B cell (primary cell): ENCODE results near the gene CAPNS2. TPM values are rescaled to one million over a fixed set of nuclear protein-coding genes. Genes with fewer than 3 reads are reported as not detected.

Experiments
- ATAC-seq: fragments of 200-7000 bp; cut with Tn5 transposase; one replicate; pipeline ENCODE4 v1.10.0; 2021; ENCODE audit warnings: low read depth, mild to moderate bottlenecking, moderate number of reproducible peaks, moderate library complexity
- CTCF ChIA-PET: fragments of 350-600 bp; sonication (Branson Sonifier 250); formaldehyde crosslinking; loops from one replicate; lab custom pipeline; 2021; ENCODE audit warnings: antibody characterized with exemption, inconsistent platforms; lab: Charles Lee
- POLR2A ChIA-PET: fragments of 350-600 bp; sonication (Branson Sonifier 250); formaldehyde crosslinking; loops from one replicate; lab custom pipeline; 2021; ENCODE audit warnings: antibody characterized with exemption; lab: Charles Lee
- DNase-seq: peaks from one replicate; pipeline ENCODE4 v3.0.0; 2013
- H2AFZ ChIP-seq: 2 replicates; pipeline ENCODE4 v1.6.1; 2012; ENCODE audit warnings: mild to moderate bottlenecking, low read depth, low read length; ENCODE audit not compliant: insufficient read depth, poor library complexity, severe bottlenecking
- H3K27ac ChIP-seq, 2 donors: 1 replicate in 1 of 2; 2 replicates in 1 of 2; pipeline ENCODE4 v1.5.1; 2012 to 2013; ENCODE audit warnings: low read length in 2 of 2, mild to moderate bottlenecking in 2 of 2, moderate library complexity in 1 of 2
- H3K27me3 ChIP-seq, 4 experiments: fragments of 200-600 bp in 1 of 4; sonication (generic) in 1 of 4; replicated peaks in 1 of 4; 1 replicate in 2 of 4; 2 replicates in 2 of 4; pipeline versions ENCODE4 v1.6.1 to v1.7.0; 2013 to 2016; ENCODE audit warnings: low read length in 3 of 4, mild to moderate bottlenecking in 2 of 4, mixed read lengths in 1 of 4, moderate library complexity in 1 of 4; ENCODE audit not compliant: insufficient read depth in 4 of 4, control insufficient read depth in 3 of 4; ENCODE audit errors: control extremely low read depth in 1 of 4
- H3K36me3 ChIP-seq, 2 experiments: replicated peaks in 1 of 2; 1 replicate in 1 of 2; 2 replicates in 1 of 2; pipeline versions ENCODE4 v1.6.1 to v1.7.1; 2013; ENCODE audit warnings: low read length in 1 of 2; ENCODE audit not compliant: insufficient read depth in 2 of 2, control insufficient read depth in 1 of 2; ENCODE audit errors: control extremely low read depth in 1 of 2, extremely low read depth in 1 of 2
- H3K4me1 ChIP-seq, 2 donors: fragments of 200-600 bp in 1 of 2; sonication (generic) in 1 of 2; 1 replicate in 1 of 2; 2 replicates in 1 of 2; pipeline versions ENCODE4 v1.5.1 to v1.6.1; 2013 to 2017; ENCODE audit warnings: low read length in 2 of 2; ENCODE audit not compliant: control insufficient read depth in 2 of 2, insufficient read depth in 2 of 2
- H3K4me2 ChIP-seq: replicated peaks from 2 replicates; pipeline ENCODE3; 2012; ENCODE audit warnings: mild to moderate bottlenecking, low read depth, low read length; ENCODE audit not compliant: poor library complexity, severe bottlenecking
- H3K4me3 ChIP-seq, 5 experiments: fragments of 200-600 bp in 1 of 5; sonication (generic) in 1 of 5; 1 replicate in 3 of 5; 2 replicates in 2 of 5; pipeline versions ENCODE4 v1.5.1 to v1.7.0; 2011 to 2016; ENCODE audit warnings: low read length in 4 of 5, mild to moderate bottlenecking in 4 of 5, low read depth in 2 of 5, control low read depth in 1 of 5, moderate library complexity in 1 of 5; ENCODE audit not compliant: insufficient read depth in 1 of 5; ENCODE audit errors: control extremely low read depth in 1 of 5, extremely low read depth in 1 of 5
- H3K79me2 ChIP-seq: fragments of 200-600 bp; sonication (generic); one replicate; pipeline ENCODE4 v1.6.0; 2016; ENCODE audit warnings: low read length; ENCODE audit not compliant: control insufficient read depth, insufficient read depth
- H3K9ac ChIP-seq: fragments of 200-600 bp; sonication (generic); 2 replicates; pipeline ENCODE4 v1.6.1; 2017; ENCODE audit warnings: mild to moderate bottlenecking, low read length, moderate library complexity
- H3K9me3 ChIP-seq, 3 donors: one replicate each; pipeline versions ENCODE4 v1.6.1 to v1.7.1; 2013; ENCODE audit warnings: low read length in 2 of 3; ENCODE audit not compliant: control insufficient read depth in 2 of 3, insufficient read depth in 1 of 3; ENCODE audit errors: control extremely low read depth in 1 of 3
- H4K20me1 ChIP-seq: 2 replicates; pipeline ENCODE4 v1.6.0; 2012; ENCODE audit warnings: mild to moderate bottlenecking, low read length; ENCODE audit not compliant: insufficient read depth, control insufficient read depth, poor library complexity, severe bottlenecking
- H3K27ac Mint-ChIP-seq: one replicate; pipeline ENCODE4 v1.8.0; 2021; ENCODE audit warnings: mixed read lengths
- H3K27me3 Mint-ChIP-seq: one replicate; pipeline ENCODE4 v1.8.0; 2021; ENCODE audit warnings: mixed read lengths
- H3K4me1 Mint-ChIP-seq: one replicate; pipeline ENCODE4 v1.8.0; 2021; ENCODE audit warnings: mixed read lengths
- H3K4me3 Mint-ChIP-seq: one replicate; pipeline ENCODE4 v1.8.0; 2021; ENCODE audit warnings: mixed read lengths
- H3K9me3 Mint-ChIP-seq: one replicate; pipeline ENCODE4 v1.8.0; 2022; ENCODE audit warnings: mixed read lengths; ENCODE audit not compliant: insufficient read depth
- CTCF ChIP-seq: fragments of 200-600 bp; IDR thresholded peaks from one replicate; pipeline ENCODE4 v1.8.0; 2022; ENCODE audit warnings: antibody characterized with exemption, mild to moderate bottlenecking
- EZH2 ChIP-seq: IDR thresholded peaks from 2 replicates; pipeline ENCODE4 v1.6.1; 2012; ENCODE audit warnings: borderline replicate concordance, low read depth, mild to moderate bottlenecking, moderate library complexity, low read length; ENCODE audit not compliant: insufficient read depth, poor library complexity, severe bottlenecking
- WGBS: methylation state at CpG from one replicate; pipeline ENCODE4 v1.1.5; 2013; ENCODE audit warnings: missing lambda C conversion rate; ENCODE audit not compliant: insufficient coverage; 5-methylcytosine and 5-hydroxymethylcytosine counted together
- intact Hi-C: fragments of 100-400 bp; cut with micrococcal nuclease; formaldehyde crosslinking; loops from one replicate; pipeline ENCODE4 v1.10.0; 2022
- polyA plus RNA-seq: library from polyadenylated mRNA; depleted of rRNA; stranded (reverse); fragments of >200 nt; gene quantifications from 2 replicates; pipeline ENCODE4 v1.2.3, GENCODE V29; 2012
- total RNA-seq, 2 donors: library from RNA; stranded (reverse); fragments of 120-200 nt in 1 of 2; gene quantifications; 1 replicate in 1 of 2; 2 replicates in 1 of 2; pipeline versions ENCODE4 v1.2.3 to v1.2.4, GENCODE V29; 2013 to 2022

Gene CAPNS2
- total and polyA plus RNA-seq, 2 donors (not counting 1 experiment from before 2014, with no cell fraction given), result not detected

- Histone ChIP-seq H3K4me3 (no peak overlapping the region), H3K27ac (no peak overlapping the region), H3K27me3 (no peaks in the 10 kb centered on the region), H3K9me3 (no peaks in the 10 kb centered on the region), H3K4me1 (no peaks in the 10 kb centered on the region), H3K9ac (no peak overlapping the region), H2AFZ (no peak overlapping the region), H3K4me2 (no peak overlapping the region), H3K36me3 (no peaks in the 10 kb centered on the region), H3K79me2 (no peaks in the 10 kb centered on the region), H4K20me1 (no peaks in the 10 kb centered on the region)
- 100% methylated on average over 1 of the region's 2 CpGs for WGBS
- peaks cover 2% of the 10 kb centered on the region for H3K4me1 Mint-ChIP-seq
- ChIA-PET CTCF (no interaction called here), POLR2A (no interaction called here)
- H3K27me3 Mint-ChIP-seq, result no peaks in the 10 kb centered on the region
- H3K9me3 Mint-ChIP-seq, result no peaks in the 10 kb centered on the region
- intact Hi-C loops, result no loop called here
- no peak overlapping the region for H3K4me3 Mint-ChIP-seq
- TF ChIP-seq CTCF (no peak), EZH2 (no peak)
- DNase-seq, result no peak
- ATAC-seq, result no peak
- H3K27ac Mint-ChIP-seq, result no peak overlapping the region
These were observed 9.9 kb downstream of the CAPNS2 start for GRCh38 chr16:55576384-55576783.

GRCh38 chr16:55577887-55578286 is 11.4 kb downstream of the CAPNS2 start:
- no peaks in the 10 kb centered on the region for H3K27me3 Mint-ChIP-seq
- TF ChIP-seq CTCF, result no peak
- no peak for TF ChIP-seq EZH2
- CTCF ChIA-PET, result no interaction called here
- H3K9me3 Mint-ChIP-seq, result no peaks in the 10 kb centered on the region
- H3K9me3 ChIP-seq, result no peaks in the 10 kb centered on the region
- H3K36me3 ChIP-seq, result no peaks in the 10 kb centered on the region
- H3K9ac ChIP-seq, result no peak overlapping the region
- H3K4me3 ChIP-seq, result no peak overlapping the region
- intact Hi-C loops, result no loop called here
- no peak overlapping the region for H2AFZ ChIP-seq
- H3K27me3 ChIP-seq, result no peaks in the 10 kb centered on the region
- H3K4me3 Mint-ChIP-seq, result no peak overlapping the region
- POLR2A ChIA-PET, result no interaction called here
- no peaks in the 10 kb centered on the region for H3K79me2 ChIP-seq
- H3K4me1 ChIP-seq, result no peaks in the 10 kb centered on the region
- H3K27ac ChIP-seq, result no peak overlapping the region
- H3K27ac Mint-ChIP-seq, result no peak overlapping the region
- DNase-seq (no peak), ATAC-seq (no peak)
- H3K4me1 Mint-ChIP-seq, result peaks cover 2% of the 10 kb centered on the region
- WGBS, result 78% methylated on average over 3 of the region's 3 CpGs
- H4K20me1 ChIP-seq, result no peaks in the 10 kb centered on the region
- H3K4me2 ChIP-seq, result no peak overlapping the region
